Mammary epithelial cell (primary cell): ENCODE data around the gene RSU1.

Source experiments
- CTCF ChIP-seq, 2 donors: IDR thresholded peaks in 1 of 2; conservative IDR thresholded peaks in 1 of 2; 2 replicates each; pipeline ENCODE4 v1.5.1; 2011 to 2012; ENCODE audit warnings: inconsistent platforms in 2 of 2, low read length in 2 of 2, mild to moderate bottlenecking in 2 of 2, control low read depth in 1 of 2, low read depth in 1 of 2; ENCODE audit not compliant: insufficient read depth in 1 of 2; ENCODE audit errors: extremely low read depth in 1 of 2
- EZH2 ChIP-seq: IDR thresholded peaks from 2 replicates; pipeline ENCODE4 v1.6.1; 2012; ENCODE audit warnings: low read length, inconsistent platforms, borderline replicate concordance

- TF ChIP-seq EZH2, result no peak
- no peak for TF ChIP-seq CTCF (conservative IDR thresholded peaks at IDR 0.05 in 1 of 2, IDR thresholded peaks at IDR 0.05 in 1 of 2; ENCODE audit: extremely low read depth in 1 of 2, insufficient read depth in 1 of 2, low read depth in 1 of 2, low read length in 2 of 2)
Observed at GRCh38 chr10:16644146-16644545, 173.1 kb downstream of the RSU1 start.
